HCT116 (cell line): ENCODE measurements around the gene MAPK6. TPM values are rescaled to one million over a fixed set of nuclear protein-coding genes. Genes with fewer than 3 reads are reported as not detected.
"Not testable (repeated sequence)": the region's sequence is repeated elsewhere in the genome, so short reads cannot be mapped to it uniquely, and the experiment has no call there.

Source experiments
- ATAC-seq: fragments of 200-7000 bp; cut with Tn5 transposase; 2 replicates; pipeline ENCODE4 v1.9.1; 2020; ENCODE audit warnings: mild to moderate bottlenecking, moderate library complexity
- BruUV-seq: library from RNA; stranded (reverse); fragments of 400-500 nt; replicated peaks from 2 replicates; lab custom pipeline; 2021; lab: Mats Ljungman, UMichigan
- CTCF ChIA-PET: fragments of 300-600 bp; sonication (Branson Sonifier 250); formaldehyde crosslinking; loops from one replicate; lab custom pipeline; 2021; ENCODE audit warnings: antibody characterized with exemption; lab: Charles Lee
- POLR2A ChIA-PET: fragments of 300-600, 350-600 bp; sonication (Branson Sonifier 250); formaldehyde crosslinking; loops from one replicate; lab custom pipeline; 2021; ENCODE audit warnings: antibody characterized with exemption; lab: Charles Lee
- RAD21 ChIA-PET, 2 experiments: fragments of 300-600 bp; sonication (Branson Sonifier 250); formaldehyde crosslinking; loops; one replicate each; lab custom pipeline; 2023; ENCODE audit warnings: low total read pairs in 2 of 2; ENCODE audit not compliant: uncharacterized antibody in 2 of 2, unreplicated experiment in 2 of 2, low non-redundant PET in 1 of 2; lab: Charles Lee
- DNase-seq: peaks from one replicate; pipeline ENCODE4 v3.0.0-alpha.2; 2010; ENCODE audit warnings: low read depth, low spot score
- H2AFZ ChIP-seq: fragments of 200-600 bp; shearing (Covaris generic), sonication (generic); 2 replicates; pipeline ENCODE4 v1.6.1; 2017; ENCODE audit warnings: low read depth, mixed run types, mixed read lengths, antibody characterized with exemption, low read length; ENCODE audit not compliant: poor library complexity, severe bottlenecking
- H3K27ac ChIP-seq: 2 replicates; pipeline ENCODE4 v1.5.1; 2012; ENCODE audit warnings: low read depth, low read length
- H3K27me3 ChIP-seq: fragments of 200-600 bp; sonication (generic); 2 replicates; pipeline ENCODE4 v1.6.1; 2016; ENCODE audit warnings: mixed run types, low read length, mixed read lengths; ENCODE audit not compliant: insufficient read depth
- H3K36me3 ChIP-seq, 2 experiments: fragments of 200-500 bp in 1 of 2; fragments of 200-600 bp in 1 of 2; sonication (Bioruptor generic) in 1 of 2; sonication (generic) in 1 of 2; 2 replicates each; pipeline versions ENCODE4 v1.5.1 to v1.6.1; 2014 to 2016; ENCODE audit warnings: low read length in 2 of 2, inconsistent platforms in 1 of 2, mixed read lengths in 1 of 2, mixed run types in 1 of 2; ENCODE audit not compliant: insufficient read depth in 2 of 2, control insufficient read depth in 1 of 2
- H3K4me1 ChIP-seq, 2 experiments: fragments of 200-600 bp in 1 of 2; sonication (generic) in 1 of 2; 2 replicates each; pipeline versions ENCODE4 v1.5.1 to v1.6.1; 2012 to 2017; ENCODE audit warnings: low read length in 2 of 2, inconsistent platforms in 1 of 2, mild to moderate bottlenecking in 1 of 2, mixed read lengths in 1 of 2, mixed run types in 1 of 2, moderate library complexity in 1 of 2; ENCODE audit not compliant: insufficient read depth in 2 of 2, control insufficient read depth in 1 of 2
- H3K4me2 ChIP-seq: fragments of 200-600 bp; sonication (generic); 2 replicates; pipeline ENCODE4 v1.6.1; 2017; ENCODE audit warnings: mixed run types, low read length, mixed read lengths
- H3K4me3 ChIP-seq, 2 experiments: fragments of 200-600 bp in 1 of 2; sonication (generic) in 1 of 2; replicated peaks in 1 of 2; 2 replicates each; pipeline ENCODE4 v1.5.1; 2011 to 2016; ENCODE audit warnings: low read length in 2 of 2, control low read depth in 1 of 2, low read depth in 1 of 2, mild to moderate bottlenecking in 1 of 2, mixed read lengths in 1 of 2, mixed run types in 1 of 2
- H3K79me2 ChIP-seq: fragments of 200-600 bp; sonication (generic); 2 replicates; pipeline ENCODE4 v1.6.1; 2017; ENCODE audit warnings: mild to moderate bottlenecking, mixed run types, low read length, moderate library complexity, mixed read lengths; ENCODE audit not compliant: insufficient read depth
- H3K9ac ChIP-seq: fragments of 200-600 bp; sonication (generic); 2 replicates; pipeline ENCODE4 v1.6.1; 2016; ENCODE audit warnings: low read length, mixed read lengths
- H3K9me2 ChIP-seq: fragments of 200-600 bp; sonication (generic), shearing (Covaris generic); 2 replicates; pipeline ENCODE4 v1.6.1; 2017; ENCODE audit warnings: mixed run types, mild to moderate bottlenecking, moderate library complexity; ENCODE audit not compliant: insufficient read depth
- H3K9me3 ChIP-seq, 2 experiments: fragments of 200-500 bp in 1 of 2; fragments of 200-600 bp in 1 of 2; sonication (Bioruptor generic) in 1 of 2; sonication (generic) in 1 of 2; 2 replicates each; pipeline ENCODE4 v1.6.1; 2014 to 2017; ENCODE audit warnings: low read length in 2 of 2, mixed read lengths in 2 of 2, inconsistent platforms in 1 of 2, low read depth in 1 of 2, mild to moderate bottlenecking in 1 of 2, mixed run types in 1 of 2, moderate library complexity in 1 of 2; ENCODE audit not compliant: control insufficient read depth in 1 of 2, insufficient read depth in 1 of 2
- H4K20me1 ChIP-seq: fragments of 200-600 bp; sonication (generic), shearing (Covaris generic); 2 replicates; pipeline ENCODE4 v1.6.1; 2017; ENCODE audit warnings: mixed run types, mild to moderate bottlenecking, moderate library complexity; ENCODE audit not compliant: insufficient read depth
- intact Hi-C: fragments of 100-400 bp; cut with micrococcal nuclease; formaldehyde crosslinking; loops from 2 replicates; pipeline ENCODE4 v1.10.0; 2022
- total RNA-seq: library from RNA; stranded (reverse); gene quantifications from one replicate; pipeline ENCODE4 v1.2.1, GENCODE V29; 2021; ENCODE audit not compliant: unreplicated experiment
- TF ChIP-seq, protein P1 (sequence below), 3 experiments: fragments of 200-600 bp in 1 of 3; sonication (generic) in 1 of 3; IDR thresholded peaks in 2 of 3; conservative IDR thresholded peaks in 1 of 3; 2 replicates each; pipeline ENCODE4 v1.5.1; 2012 to 2017; ENCODE audit warnings: low read depth in 2 of 3, low read length in 2 of 3, antibody characterized with exemption in 1 of 3, borderline replicate concordance in 1 of 3, control low read depth in 1 of 3, mild to moderate bottlenecking in 1 of 3, mixed read lengths in 1 of 3, mixed run types in 1 of 3, moderate library complexity in 1 of 3; ENCODE audit not compliant: insufficient read depth in 1 of 3

MAPK6 gene
- total RNA-seq, 1 experiment from 2014 or later: 57.4 TPM

DNA sequence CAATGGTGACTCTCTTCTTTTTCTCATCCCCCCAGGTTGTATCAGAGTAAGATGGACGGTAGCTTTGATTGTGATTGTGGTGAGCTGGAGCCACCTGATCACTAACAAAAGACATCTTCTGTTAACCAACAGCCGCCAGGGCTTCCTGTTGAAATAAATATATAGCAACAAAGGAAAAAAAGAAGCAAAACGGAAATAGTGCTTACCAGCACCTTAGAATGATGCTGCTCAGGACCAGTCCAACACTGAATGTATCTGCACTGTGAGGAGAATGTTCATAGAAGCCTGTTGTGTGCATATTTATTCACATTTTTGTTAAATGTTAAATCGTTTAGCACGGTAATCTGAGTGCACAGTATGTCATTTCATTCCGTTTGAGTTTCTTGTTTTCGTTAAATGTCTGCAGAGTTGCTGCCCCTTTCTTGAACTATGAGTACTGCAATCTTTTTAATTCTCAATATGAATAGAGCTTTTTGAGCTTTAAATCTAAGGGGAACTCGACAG is 26.8 kb downstream of the MAPK6 start:
- H3K79me2 ChIP-seq: peaks cover 83% of the 10 kb centered on the region
- RAD21 ChIA-PET: not testable (repeated sequence)
- TF ChIP-seq, protein P1, sequence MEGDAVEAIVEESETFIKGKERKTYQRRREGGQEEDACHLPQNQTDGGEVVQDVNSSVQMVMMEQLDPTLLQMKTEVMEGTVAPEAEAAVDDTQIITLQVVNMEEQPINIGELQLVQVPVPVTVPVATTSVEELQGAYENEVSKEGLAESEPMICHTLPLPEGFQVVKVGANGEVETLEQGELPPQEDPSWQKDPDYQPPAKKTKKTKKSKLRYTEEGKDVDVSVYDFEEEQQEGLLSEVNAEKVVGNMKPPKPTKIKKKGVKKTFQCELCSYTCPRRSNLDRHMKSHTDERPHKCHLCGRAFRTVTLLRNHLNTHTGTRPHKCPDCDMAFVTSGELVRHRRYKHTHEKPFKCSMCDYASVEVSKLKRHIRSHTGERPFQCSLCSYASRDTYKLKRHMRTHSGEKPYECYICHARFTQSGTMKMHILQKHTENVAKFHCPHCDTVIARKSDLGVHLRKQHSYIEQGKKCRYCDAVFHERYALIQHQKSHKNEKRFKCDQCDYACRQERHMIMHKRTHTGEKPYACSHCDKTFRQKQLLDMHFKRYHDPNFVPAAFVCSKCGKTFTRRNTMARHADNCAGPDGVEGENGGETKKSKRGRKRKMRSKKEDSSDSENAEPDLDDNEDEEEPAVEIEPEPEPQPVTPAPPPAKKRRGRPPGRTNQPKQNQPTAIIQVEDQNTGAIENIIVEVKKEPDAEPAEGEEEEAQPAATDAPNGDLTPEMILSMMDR (IDR thresholded peaks at IDR 0.05 in 2 of 3, conservative IDR thresholded peaks at IDR 0.05 in 1 of 3; ENCODE audit: borderline replicate concordance in 1 of 3, insufficient read depth in 1 of 3, low read depth in 2 of 3, low read length in 2 of 3): 0 out of 6 replicates have a peak, but pooled peaks of 1 of the 3 experiments have one; percentile 9
- TF ChIP-seq, all 23 proteins: peak for 1; not testable (repeated sequence) for 22
- BruUV-seq, H3K9me2 ChIP-seq, H3K4me3 ChIP-seq, POLR2A ChIA-PET, H3K36me3 ChIP-seq, DNase-seq, H3K27me3 ChIP-seq, intact Hi-C loops, H3K4me2 ChIP-seq, H3K9ac ChIP-seq, H2AFZ ChIP-seq, H3K9me3 ChIP-seq, H4K20me1 ChIP-seq, H3K27ac ChIP-seq, ATAC-seq: not testable (repeated sequence)
- CTCF ChIA-PET: interaction anchor here (1.0 kb wide), 1 partner anchor 10 kb away, joined by 3 read pairs; no protein-coding TSS in a partner anchor
- peaks cover 5 to 18% of the 10 kb centered on the region in 2 experiments for H3K4me1 ChIP-seq

DNA sequence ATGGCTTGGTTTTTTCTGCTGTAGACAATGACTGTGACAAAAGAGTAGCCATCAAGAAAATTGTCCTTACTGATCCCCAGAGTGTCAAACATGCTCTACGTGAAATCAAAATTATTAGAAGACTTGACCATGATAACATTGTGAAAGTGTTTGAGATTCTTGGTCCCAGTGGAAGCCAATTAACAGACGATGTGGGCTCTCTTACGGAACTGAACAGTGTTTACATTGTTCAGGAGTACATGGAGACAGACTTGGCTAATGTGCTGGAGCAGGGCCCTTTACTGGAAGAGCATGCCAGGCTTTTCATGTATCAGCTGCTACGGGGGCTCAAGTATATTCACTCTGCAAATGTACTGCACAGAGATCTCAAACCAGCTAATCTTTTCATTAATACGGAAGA is 27.5 kb downstream of the MAPK6 start:
- ATAC-seq, POLR2A ChIA-PET, H4K20me1 ChIP-seq, H3K4me2 ChIP-seq, H3K27me3 ChIP-seq, intact Hi-C loops, H3K4me3 ChIP-seq, H3K27ac ChIP-seq, H2AFZ ChIP-seq, H3K9me2 ChIP-seq, DNase-seq, H3K9ac ChIP-seq, H3K9me3 ChIP-seq, RAD21 ChIA-PET, H3K36me3 ChIP-seq: not testable (repeated sequence)
- CTCF ChIA-PET: interaction anchor here (1.0 kb wide), 1 partner anchor 11 kb away, joined by 3 read pairs; no protein-coding TSS in a partner anchor
- Histone ChIP-seq H3K4me1 (peaks cover 5 to 15% of the 10 kb centered on the region in 2 experiments), H3K79me2 (peaks cover 80% of the 10 kb centered on the region)
- TSS peak; percentile 46 for BruUV-seq
